Measurements from ENCODE around the gene CCL19.

The CCL19 gene

Small RNA genes within 50 kb of the gene (small RNA-seq; reads per million reads assigned to genes)
- 0 reads per million in 2 experiments for gene CCL27
